ENCODE results near the gene ARHGEF17.

Gene ARHGEF17

DNA sequence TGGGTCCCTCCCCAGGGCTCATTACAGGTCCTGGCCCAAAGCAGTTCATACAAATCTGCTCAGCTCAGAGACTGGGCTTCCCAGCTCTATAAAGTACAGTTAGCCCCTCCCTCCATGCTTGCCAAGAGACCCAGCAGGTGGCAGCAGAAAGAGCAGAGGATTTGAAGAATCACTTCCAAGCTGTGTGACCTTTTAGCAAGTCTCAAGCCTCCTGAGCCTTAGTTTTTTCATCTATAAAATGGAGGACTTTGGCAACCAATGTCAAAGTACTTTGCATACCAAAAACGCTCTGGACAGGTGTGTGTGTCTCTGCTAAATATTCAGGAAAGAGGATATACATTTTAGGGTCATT, 94.7 kb downstream of the ARHGEF17 start:
- TF ChIP-seq, protein P1, sequence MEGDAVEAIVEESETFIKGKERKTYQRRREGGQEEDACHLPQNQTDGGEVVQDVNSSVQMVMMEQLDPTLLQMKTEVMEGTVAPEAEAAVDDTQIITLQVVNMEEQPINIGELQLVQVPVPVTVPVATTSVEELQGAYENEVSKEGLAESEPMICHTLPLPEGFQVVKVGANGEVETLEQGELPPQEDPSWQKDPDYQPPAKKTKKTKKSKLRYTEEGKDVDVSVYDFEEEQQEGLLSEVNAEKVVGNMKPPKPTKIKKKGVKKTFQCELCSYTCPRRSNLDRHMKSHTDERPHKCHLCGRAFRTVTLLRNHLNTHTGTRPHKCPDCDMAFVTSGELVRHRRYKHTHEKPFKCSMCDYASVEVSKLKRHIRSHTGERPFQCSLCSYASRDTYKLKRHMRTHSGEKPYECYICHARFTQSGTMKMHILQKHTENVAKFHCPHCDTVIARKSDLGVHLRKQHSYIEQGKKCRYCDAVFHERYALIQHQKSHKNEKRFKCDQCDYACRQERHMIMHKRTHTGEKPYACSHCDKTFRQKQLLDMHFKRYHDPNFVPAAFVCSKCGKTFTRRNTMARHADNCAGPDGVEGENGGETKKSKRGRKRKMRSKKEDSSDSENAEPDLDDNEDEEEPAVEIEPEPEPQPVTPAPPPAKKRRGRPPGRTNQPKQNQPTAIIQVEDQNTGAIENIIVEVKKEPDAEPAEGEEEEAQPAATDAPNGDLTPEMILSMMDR (IDR thresholded peaks at IDR 0.05), result no peak
- no peak for DNase-seq (ENCODE audit: low spot score)

DNA sequence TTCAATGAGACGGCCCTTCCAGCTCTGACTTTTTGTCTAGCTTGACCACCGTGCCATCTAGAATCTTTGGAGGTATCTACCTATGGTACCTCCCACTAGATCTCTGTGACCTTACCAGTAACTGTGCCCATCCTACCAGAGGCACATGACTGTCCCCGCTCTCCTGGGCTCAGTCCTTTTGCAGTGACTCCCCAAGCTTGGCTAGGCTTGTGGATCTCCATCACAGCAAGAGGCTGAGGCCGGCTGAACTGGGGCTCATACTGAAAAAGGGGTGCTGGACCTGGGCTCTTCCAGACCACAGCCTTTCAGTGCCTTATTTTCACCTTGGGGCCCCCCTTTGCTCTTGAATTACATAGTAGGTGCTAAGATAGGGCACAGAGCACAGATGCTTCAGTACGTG, 95.5 kb downstream of the ARHGEF17 start:
- H3K4me3 ChIP-seq, result no peak overlapping the region
- TF ChIP-seq, protein P1 (IDR thresholded peaks at IDR 0.05), result no peak
- DNase-seq (ENCODE audit: low spot score), result no peak
- H3K27ac ChIP-seq, result no peak overlapping the region

More for the DNA sequence above, 94.7 kb downstream of the ARHGEF17 start:
- H3K4me3 ChIP-seq, result no peak overlapping the region
- H3K27ac ChIP-seq, result no peak overlapping the region

DNA sequence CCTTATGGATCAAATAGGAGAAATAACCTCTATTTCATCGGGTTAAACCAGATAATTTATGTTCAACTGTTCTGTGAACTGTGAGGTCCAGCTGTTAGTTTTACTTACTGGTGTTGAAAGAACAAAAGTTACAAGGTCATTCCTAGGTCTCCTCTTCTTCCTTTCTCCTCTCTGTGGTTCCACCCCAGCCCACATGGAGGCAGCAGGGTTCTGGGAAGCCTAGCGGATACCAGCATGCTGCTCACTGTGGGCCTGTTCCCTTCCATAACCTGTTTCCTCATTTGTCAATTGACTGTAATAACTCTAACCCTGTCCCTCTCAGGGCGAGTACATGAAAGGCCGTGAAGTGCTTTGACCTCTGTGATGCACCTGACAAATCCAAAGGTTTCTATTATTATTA, 96.0 kb downstream of the ARHGEF17 start:
- no peak overlapping the region for H3K27ac ChIP-seq
- TF ChIP-seq, protein P1 (IDR thresholded peaks at IDR 0.05), result peak; percentile 30
- DNase-seq (ENCODE audit: low spot score), result peak; percentile 72
- H3K4me3 ChIP-seq, result no peak overlapping the region

DNA sequence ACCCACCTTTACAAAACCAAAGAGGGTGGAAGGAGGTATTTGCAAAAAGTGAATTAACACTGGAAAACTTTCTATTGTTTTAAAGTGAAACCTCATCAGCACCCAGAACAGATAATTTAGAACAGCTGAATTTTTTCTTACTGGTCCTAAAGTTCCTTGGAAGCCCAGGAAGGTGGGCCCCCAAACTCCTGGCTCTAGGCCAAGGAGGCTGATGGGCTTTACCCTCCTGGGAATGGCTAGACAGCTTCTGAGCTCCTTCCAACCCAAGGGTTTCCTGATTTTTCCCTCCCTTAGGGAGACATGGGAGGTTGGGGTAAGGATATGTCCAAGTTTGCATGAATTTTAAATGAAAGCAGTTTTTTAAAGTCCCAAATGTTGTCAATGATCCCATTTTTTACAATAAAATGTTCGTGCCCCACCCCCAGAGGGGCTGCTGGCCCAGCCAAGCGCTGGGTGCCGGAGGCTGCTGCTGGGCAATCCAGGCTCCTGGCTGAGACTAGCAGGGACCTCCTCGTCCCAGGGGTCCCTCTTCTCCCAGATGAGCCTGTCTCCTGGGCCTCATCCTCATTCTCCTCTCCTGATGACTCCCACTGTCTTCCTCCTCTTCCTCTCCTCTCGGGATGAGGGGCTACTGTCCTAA, 96.5 kb downstream of the ARHGEF17 start:
- Histone ChIP-seq H3K27ac (no peak overlapping the region), H3K4me3 (no peak overlapping the region)
- DNase-seq (ENCODE audit: low spot score), result no peak
- TF ChIP-seq, protein P1 (IDR thresholded peaks at IDR 0.05), result no peak

DNA sequence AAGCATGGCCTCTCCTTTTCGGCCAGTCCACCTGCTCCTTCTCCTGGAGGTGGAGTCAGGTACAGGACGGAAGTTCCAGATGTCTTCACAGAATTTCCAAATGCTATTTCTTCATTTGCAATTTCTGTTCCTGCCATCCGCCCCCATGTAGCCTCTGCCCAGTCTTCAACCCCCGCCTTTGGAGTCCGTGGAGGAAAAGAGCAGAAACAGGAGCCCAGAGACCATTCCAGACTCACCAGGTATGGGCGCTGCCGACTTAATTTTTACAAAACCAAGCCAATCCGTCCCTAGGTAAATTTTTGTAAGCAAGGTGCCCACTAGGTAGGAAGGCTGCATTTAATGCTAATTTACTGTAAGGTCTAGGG, 97.1 kb downstream of the ARHGEF17 start:
- TF ChIP-seq, protein P1 (IDR thresholded peaks at IDR 0.05), result no peak
- no peak overlapping the region for H3K4me3 ChIP-seq
- DNase-seq (ENCODE audit: low spot score), result no peak
- H3K27ac ChIP-seq, result no peak overlapping the region

DNA sequence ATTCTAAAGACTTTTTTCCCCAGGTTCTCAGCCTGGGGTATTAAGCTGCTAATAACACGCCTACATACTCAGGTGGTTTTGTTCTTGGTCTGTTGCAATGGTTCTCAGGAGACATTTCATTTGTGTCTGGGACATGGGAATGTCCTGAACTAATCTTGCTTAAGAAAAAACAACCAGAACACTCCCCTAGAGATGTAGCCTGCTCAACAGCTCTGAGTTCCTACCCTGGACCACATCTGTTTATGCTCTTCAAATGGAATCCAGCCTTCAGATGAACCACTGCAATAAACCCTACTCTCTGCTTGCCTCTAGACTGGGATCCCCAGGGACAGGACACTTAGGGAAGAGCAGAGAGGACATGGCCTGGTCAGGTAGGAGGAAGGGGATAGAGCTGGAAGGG, 98.1 kb downstream of the ARHGEF17 start:
- TF ChIP-seq, protein P1 (IDR thresholded peaks at IDR 0.05), result no peak
- no peak for DNase-seq (ENCODE audit: low spot score)
- Histone ChIP-seq H3K27ac (no peak overlapping the region), H3K4me3 (no peak overlapping the region)

DNA sequence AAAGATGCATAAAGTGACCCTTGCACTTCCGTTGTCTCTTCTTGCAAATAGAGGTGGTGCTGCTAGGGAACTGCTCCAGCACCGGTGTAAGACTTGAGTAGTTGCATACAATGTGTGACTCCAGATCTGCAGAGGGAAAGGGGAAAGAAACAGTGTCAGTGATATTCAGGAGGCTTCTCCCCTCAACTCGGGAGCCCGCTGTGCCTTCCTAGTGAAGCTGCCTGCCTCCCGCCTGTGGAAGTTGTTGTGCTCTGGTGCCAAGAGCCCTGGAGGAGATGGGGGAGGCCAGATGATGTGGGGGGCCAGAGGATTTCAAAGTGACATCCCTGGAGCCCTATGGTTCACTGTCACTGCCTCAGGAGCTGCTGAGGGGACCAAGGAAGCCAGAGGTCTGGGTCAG, 98.5 kb downstream of the ARHGEF17 start:
- Histone ChIP-seq H3K4me3 (no peak overlapping the region), H3K27ac (no peak overlapping the region)
- TF ChIP-seq, protein P1 (IDR thresholded peaks at IDR 0.05), result no peak
- no peak for DNase-seq (ENCODE audit: low spot score)

Measured in coronary artery (tissue), 2 donors.